HG02642 (cell line): ENCODE measurements around the gene CEP131.
"Not testable (repeated sequence)": the region's sequence is repeated elsewhere in the genome, so short reads cannot be mapped to it uniquely, and the experiment has no call there.

Source experiments
- ATAC-seq: cut with Tn5 transposase; IDR thresholded peaks from one replicate; pipeline ENCODE4 v1.9.1; 2021; ENCODE audit warnings: mild to moderate bottlenecking; ENCODE audit not compliant: unreplicated experiment, poor library complexity

Gene CEP131

DNA sequence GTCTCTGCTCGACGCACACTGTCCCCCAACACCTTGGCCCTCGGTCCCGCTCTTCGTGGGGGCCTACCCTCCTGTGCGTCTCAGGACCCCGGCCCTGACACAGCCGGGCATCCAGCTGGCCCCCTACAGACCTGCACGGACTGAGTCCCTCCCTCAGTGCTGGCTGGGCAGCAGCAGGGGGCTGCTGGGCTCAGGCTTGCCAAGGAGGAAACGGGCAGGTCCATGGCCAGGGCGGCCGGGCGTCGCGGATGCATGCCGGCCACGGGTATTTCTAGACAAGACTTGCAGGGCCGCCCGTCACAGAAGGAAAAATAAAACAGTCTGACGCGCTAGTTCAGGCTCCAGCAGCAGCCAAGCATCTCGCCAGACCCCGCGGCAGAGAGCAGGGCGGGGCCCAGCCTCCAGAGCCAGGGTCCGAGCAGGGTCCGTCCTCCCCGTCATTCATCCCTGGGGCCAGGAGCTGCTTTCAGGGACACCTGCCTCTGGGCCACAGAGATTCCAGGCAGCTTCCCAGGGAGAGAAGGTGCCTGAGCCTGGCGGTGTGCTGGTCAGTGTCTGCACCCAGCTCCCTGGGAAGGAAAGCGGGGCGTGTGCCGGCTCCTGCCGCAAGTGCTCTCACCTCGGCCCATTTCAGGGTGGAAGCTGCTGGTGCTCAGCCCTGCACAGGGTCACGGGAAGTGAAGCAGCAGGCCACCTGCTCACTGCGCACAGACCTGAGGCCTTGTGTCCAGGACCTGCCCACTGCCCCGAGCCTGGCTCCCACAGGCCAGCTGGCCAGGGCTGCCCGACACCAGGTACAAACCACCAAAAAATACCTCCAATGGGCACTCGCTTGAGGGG is 64.7 kb downstream of the CEP131 start:
- no peak for ATAC-seq

DNA sequence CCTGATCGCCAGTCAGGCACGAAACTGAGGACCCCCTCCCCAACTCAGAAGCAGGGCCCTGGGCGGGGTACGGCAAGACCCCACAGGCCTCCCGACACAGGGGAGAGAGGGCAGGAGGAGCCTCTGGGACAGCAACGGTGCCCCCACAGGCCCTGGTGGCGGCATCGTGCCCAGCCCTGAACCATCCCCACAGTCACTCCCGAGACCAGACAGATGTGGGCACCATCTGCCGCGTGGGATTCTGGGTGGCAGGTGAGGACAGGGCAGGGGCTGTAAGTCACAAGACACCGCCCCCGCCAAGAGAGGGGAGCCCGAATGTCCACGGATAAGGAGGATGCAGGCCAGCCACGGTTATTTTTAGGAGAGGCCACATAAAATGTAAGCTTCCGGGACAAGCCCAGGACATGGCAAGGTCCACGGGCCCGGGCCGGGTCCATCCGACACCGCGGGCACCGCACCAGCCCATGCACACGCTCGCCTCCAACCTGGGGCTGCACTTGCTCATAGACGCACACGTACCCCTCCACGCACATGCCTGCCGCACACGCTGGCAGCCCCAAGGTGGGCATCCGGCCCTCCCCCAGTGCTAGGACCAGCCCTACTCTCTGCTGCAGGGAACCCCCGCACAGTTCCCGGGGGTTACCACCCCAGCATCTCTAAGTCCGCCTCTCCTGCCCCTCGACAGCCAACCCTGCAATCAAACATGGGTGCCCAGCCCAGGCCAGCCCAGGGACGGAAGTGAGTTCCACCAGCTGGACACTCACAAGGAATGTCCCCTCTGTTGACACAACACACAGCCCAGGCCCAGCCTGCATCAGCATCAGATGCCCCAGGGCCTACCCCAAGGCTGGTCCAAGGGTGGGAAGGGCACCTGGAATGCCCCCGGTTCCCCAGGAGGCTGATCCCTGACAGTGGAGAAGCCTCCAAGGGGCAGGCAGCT is 65.6 kb downstream of the CEP131 start:
- no peak for ATAC-seq

DNA sequence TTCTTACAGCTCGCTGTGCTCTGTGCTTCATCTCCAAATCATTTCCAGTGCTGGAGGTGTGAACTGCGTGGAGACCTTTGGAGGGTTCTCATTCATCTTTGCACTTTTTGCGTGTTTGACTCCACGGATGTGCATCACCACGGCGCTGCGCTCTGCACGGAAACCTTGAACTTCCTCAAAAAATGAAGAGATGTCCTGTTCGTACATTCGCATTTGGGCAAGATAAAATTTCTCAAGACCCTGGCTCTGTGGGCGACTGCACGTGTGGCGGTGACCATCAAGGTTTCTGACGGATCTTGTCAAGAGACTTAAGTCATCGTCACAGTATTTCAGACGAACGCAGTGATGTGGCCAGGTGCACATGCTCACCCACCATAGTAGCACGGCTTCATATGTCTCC is 67.8 kb downstream of the CEP131 start:
- no peak for ATAC-seq

DNA sequence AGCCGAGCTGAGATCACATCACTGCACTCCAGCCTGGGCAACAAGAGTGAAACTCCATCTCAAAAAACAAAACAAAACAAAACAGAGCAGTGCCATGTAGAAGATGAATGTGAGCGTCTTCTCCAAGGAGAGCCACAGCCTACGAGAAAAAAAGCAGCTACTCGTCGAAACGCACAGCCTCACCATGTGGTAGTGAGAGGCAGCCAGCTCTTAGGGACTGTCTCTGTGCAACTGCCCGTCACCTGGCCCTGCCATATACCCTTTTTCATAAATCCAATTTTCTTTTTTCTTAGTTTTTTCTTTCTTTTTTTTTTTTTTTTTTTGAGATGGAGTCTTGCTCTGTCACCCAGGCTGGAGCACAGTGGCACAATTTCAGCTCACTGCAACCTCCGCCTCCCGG is 68.7 kb downstream of the CEP131 start:
- ATAC-seq, result not testable (repeated sequence)

DNA sequence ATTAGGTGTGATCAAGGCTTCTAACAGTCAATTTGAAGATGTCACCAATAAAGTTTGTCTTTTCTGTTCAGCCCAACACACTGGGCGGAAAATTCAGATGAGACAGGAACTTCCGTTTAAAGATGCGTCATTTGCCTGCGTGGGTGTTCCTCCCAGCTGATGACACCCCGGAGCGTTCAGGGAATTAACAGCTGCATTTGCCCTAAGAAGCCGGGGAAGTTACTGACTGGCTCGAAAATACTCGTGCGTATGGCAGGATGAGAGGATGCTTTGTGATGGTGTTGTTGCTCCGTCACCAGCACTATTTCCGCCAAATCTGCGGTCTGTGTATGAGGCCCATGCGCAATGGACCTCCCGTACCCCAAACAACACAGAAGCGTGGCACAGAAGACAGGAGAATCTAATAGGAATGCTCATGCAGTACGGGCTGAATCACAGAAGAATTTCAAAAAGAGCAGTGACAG is 69.4 kb downstream of the CEP131 start:
- ATAC-seq, result no peak

DNA sequence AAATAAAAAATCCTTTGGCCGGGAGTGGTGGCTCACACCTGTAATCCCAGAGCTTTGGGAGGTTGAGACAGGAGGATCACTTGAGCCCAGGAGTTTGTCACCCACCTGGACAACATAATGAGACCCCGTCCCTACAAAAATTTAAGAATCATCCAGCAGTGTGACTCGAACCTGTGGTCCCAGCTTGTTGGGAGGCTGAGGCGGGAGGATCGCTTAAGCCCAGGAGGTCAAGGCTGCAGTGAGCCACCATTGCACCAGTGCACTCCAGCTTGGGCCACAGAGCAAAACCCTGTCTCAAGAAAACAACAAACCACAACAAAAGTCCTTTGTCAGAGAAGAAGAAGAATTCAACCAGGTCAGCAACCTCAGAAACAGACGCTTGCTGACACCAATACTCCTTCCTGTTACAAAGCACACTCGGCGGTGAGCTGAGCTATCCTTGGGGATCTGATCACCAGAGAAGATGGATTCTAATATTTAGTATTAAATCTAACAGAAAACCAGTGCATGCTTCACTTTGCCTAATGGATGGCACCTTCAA is 70.4 kb downstream of the CEP131 start:
- ATAC-seq, result no peak

DNA sequence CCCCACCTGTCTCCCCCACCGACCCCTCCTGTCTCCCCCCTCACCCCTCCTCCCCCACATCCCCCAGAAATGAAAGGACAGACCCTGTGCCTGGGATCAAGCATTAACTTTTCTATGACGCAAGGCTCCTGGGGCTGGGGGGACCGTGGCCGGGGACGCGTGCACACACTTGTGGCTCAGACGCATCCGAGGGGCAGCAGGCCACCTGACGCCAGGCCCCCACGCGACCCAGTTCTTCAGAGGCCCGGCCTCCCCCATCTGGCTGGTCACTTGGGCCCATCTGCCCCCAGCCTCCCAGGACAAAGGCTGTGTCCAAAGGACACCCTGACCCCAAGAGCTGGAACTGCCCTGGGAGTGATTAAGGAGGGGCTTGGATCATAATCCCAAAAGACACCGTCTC is 71.5 kb downstream of the CEP131 start:
- ATAC-seq, result no peak

DNA sequence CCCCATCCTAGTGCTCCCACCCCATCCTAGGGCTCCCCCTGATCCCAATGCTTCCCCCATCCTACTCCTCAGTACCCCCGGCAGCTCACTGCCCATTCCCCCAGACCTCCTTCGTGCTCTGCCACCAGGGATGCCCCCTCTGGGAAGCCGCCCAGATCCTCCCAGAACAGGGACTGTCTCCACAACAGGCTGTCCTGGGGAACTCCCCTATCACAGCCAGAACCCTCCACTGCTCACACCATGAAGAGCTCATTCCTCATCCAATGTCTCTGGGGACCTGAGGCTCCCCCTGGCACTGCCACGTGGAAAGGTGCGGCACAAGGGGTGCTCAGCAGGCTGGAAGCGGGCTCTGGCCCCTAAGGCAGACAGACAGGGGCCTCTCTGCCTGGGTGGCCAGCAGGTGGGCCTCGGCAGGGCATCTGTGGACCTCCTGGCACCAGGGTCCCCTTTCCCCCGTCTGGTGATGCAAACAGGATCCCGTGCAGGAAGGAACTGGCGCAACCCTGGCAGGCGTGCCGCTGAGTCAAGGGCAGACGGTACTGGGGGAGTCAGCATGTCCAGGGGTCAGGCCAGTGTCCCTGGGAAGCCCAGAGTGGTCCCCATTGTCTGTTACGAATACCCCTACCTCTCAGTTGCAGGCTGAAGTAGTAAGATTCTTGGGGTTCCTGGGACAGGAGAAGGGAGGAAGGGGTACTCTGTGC is 72.2 kb downstream of the CEP131 start:
- no peak for ATAC-seq

DNA sequence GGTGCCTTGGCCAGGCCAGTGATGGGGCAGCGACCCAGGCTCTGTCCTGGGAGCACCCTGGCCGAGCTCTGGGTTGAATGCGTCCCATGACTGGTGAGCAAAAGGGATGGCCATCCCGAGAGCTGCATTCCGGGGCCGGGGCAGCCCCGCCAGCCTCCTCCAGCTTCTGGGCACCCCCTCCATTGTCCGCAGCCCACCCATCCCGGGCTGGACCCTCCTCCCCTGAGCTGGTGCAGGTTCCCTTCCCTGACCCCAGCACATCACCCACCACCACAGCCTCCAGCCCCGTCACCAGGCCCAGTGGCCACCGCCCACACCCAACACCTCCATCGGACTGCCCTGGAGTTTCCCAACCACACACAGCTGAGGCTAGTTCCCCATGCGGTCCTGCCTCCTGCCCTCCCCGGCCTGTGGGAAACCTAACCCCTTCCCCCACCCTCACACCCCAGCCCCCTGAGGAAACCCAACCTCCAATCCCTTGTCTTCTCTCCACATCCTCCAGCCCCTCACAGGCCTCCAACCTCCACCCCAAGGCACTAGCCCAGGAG is 73.7 kb downstream of the CEP131 start:
- no peak for ATAC-seq

DNA sequence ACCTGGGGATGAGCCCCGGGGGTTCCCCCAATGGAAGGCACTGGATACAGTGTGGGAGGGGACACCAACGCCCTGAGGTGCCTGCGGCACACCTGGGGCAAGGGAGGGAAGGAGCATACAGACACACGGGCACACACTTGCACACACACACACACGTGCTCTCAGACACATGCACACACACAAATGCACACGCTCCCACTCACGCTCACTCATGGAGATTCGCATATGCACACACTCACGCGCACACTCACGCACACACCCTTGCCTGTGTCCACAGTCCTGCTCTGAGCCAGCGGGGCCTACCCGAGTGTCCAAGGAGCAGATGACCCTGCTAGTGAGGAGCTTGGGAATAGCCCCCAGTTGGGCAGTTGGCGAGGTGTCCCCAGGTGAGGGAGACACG is 74.2 kb downstream of the CEP131 start:
- ATAC-seq, result no peak

DNA sequence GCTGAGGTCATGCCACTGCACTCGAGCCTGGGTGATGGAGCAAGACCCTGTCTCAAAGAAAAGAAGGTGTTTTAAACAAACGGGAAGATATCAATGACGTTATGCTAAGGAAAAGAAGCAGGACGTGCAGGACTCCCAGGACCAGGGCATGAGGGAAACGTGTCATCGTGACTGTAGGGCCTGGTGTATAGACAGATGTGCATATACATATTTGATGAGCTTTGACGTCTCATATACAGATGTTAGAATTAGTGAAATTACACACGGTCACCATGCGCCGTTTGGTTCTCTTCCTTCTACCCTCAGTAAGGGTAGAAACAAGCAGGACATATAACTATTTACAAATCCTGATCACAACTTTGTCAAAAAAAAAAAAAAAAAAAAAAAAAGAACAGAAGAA is 75.1 kb downstream of the CEP131 start:
- ATAC-seq, result no peak

DNA sequence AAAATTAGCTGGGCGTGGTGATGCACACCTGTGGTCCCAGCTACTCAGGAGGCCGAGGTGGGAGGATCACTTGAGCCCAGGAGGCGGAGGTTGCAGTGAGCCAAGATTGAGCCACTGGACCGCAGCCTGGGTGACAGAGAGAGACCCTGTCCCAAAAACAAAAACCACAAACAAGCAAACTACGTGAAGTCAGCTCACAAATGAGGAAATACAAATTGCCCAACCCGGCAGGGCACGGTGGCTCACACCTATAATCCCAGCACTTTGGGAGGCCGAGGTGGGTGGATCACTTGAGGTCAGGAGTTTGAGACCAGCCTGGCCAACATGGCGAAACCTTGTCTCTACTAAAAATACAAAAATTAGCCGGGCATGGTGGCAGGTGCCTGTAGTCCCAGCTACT is 76.6 kb downstream of the CEP131 start:
- ATAC-seq, result not testable (repeated sequence)

DNA sequence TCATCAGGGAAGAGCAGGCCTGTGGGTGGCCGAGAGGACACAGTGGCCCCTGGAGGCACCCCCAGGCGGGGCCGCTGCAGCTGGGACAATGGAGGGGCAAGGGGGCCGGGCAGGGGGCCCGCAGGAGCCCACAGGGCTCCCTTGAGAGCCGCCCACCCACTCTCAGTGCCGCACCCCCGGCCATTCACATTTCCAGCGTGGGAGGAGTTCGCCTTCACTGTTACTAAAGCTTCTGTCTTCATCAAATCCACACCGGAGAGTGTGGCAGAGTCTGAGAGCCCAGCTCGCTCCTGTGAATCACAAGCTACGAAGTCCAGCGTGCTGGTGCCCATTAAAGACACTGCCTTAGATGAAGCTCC is 78.4 kb downstream of the CEP131 start:
- ATAC-seq, result no peak

DNA sequence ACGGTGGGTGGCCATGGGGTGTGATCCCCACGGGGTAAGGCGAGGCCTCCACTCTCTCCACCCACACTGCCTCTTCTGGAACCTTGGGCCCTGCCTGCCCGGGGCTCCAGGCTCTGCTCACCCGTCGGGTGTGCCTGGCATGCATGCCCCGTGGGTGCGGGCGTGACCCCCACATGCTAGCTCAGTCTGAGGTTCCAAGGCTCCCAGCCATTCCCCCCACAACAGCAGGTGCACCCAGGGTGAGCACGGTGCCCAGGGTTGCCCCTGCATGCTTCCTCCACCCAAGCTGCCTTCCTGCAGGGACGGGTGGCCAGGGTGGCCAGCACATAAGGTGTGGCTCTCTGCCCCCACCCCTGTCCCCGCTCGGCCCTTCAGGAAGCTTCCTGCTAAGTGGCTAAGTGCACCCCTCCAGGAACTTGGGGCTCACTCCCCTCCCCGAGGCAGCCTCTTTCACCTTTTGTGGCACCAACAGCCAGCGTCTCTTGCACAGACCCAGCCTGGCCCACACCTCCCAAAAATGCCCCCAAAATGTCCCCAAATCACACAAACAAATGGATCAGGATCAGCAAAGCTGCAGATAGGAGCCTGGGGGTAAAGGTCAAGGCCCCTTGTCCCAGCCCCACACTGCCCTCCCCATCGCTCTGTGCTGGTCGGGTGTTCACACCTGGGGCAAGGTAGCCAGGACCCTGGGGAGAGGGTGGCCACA is 78.9 kb downstream of the CEP131 start:
- no peak for ATAC-seq

DNA sequence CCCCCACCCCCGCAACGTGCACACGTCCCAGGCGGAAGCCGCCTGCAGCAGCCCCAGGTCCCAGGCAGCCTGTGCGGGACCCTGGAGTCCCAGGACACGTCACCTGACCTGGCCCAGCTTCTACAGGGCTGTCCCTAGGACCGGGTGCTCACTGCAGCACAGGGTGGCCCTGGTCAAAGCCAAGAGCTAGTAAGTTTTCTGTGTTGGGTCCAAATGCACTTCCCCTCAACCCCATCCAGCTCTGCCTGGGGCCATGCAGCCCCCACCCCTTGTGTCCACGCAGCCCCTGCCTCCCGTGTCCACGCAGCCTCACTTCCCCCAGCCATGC is 79.6 kb downstream of the CEP131 start:
- ATAC-seq, result no peak

DNA sequence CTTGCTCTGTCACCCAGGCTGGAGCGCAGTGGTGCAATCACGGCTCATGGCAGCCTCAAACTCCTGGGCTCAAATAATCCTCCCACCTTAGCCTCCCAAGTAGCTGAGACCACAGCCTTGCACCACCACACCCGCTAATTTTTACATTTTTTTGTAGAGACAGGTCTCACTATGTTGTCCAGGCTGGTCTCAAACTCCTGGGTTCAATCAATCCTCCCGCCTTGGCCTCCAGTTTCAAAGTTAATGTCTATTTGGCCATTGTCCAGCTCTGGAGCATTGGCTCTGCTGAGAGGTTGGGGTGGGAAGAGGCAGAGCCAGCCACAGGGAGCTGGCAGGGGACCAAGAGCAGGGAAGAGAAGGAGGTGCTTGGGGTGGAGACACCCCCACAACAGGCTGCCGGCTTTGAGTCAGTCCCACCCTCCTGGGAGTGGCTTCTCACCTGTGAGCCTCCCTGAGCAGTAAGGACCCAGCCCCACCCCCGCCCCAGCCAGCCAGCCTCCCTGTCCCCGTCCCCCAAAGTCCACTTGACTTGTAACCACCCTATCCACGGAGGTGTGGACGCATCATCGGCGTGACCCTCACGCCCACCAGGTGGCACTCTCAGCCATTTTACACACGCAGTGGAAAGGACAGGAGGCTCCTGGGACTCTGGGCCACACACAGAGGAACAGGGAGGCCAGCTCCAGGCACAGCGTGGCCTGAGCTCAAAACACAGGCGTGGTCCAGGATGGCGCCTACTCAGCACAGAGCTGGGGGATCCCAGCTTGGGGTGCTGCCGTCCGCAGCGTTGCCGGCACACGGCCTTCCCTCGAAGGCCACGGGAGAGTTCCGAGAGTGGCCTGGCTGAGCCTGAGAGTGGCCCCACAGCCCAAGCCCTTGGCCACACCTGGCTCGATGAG is 80.2 kb downstream of the CEP131 start:
- no peak for ATAC-seq

DNA sequence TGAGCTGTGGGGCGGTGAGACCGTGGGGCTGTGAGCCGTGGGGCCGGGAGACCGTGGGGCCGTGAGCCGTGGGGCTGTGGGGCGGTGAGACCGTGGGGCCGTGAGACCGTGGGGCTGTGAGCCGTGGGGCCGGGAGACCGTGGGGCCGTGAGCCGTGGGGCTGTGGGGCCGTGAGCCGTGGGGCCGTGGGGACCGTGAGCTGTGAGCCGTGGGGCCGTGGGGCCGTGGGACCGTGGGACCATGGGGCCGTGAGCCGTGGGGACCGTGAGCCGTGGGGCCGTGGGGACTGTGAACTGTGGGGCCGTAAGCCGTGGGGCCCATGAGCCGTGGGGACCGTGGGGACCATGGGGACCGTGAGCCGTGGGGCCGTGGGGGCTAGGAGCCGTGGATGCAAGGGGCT is 82.1 kb downstream of the CEP131 start:
- ATAC-seq, result no peak

DNA sequence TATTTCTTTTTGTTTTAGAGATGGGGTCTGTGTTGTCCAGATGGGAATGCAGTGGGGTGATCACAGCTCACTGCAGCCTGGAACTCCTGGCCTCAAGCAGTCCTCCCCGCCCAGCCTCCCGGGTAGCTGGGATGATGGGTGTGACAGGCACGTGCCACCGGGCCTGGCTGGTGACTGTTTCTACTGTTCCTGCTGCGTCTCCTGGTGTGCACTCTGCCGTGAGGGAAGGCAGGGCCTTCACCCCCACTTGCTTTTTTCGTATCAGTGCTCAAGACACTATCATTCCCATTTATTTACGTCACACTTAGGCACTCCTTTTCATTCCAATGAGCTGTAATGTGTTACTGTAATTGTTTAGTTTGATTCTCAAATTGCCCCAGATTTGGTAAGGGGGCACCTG is 82.7 kb downstream of the CEP131 start:
- ATAC-seq, result no peak
